Fibroblast of lung (primary cell): ENCODE measurements around the gene ATP2B1.

Experiments
- EZH2 ChIP-seq: IDR thresholded peaks from 2 replicates; pipeline ENCODE4 v1.5.1; 2012; ENCODE audit warnings: low read length, control low read depth, mild to moderate bottlenecking; ENCODE audit errors: missing control alignments
- TF ChIP-seq, protein P1 (sequence below), 2 donors: IDR thresholded peaks in 1 of 2; conservative IDR thresholded peaks in 1 of 2; 1 replicate in 1 of 2; 2 replicates in 1 of 2; pipeline ENCODE4 v1.5.1; 2011 to 2012; ENCODE audit warnings: low read length in 2 of 2, control low read depth in 1 of 2, inconsistent platforms in 1 of 2, low read depth in 1 of 2, mild to moderate bottlenecking in 1 of 2

DNA sequence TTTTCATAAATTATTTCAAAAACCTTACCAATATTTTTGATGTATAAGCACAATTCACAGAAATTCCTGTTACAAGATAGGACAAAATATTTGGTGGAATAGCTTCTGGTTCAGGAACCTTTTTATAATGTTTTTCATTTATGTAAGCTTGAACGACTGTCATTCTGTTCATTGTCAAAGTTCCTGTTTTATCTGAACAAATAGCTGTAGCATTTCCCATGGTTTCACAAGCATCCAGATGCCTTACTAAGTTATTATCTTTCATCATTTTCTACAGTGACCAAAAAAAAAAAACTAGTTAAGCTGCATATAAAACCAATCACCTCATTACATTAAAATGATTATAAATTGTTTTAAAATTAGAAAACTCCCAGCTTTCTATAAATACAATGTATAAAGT, 87.1 kb downstream of the ATP2B1 start:
- TF ChIP-seq EZH2, result no peak
- TF ChIP-seq, protein P1, sequence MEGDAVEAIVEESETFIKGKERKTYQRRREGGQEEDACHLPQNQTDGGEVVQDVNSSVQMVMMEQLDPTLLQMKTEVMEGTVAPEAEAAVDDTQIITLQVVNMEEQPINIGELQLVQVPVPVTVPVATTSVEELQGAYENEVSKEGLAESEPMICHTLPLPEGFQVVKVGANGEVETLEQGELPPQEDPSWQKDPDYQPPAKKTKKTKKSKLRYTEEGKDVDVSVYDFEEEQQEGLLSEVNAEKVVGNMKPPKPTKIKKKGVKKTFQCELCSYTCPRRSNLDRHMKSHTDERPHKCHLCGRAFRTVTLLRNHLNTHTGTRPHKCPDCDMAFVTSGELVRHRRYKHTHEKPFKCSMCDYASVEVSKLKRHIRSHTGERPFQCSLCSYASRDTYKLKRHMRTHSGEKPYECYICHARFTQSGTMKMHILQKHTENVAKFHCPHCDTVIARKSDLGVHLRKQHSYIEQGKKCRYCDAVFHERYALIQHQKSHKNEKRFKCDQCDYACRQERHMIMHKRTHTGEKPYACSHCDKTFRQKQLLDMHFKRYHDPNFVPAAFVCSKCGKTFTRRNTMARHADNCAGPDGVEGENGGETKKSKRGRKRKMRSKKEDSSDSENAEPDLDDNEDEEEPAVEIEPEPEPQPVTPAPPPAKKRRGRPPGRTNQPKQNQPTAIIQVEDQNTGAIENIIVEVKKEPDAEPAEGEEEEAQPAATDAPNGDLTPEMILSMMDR (conservative IDR thresholded peaks at IDR 0.05 in 1 of 2, IDR thresholded peaks at IDR 0.05 in 1 of 2; ENCODE audit: low read depth in 1 of 2, low read length in 2 of 2), result no peak
